22Rv1 (cell line): ENCODE data around the gene SUGCT.

Experiments used
- ZFX ChIP-seq: fragments of 450-650 bp; IDR thresholded peaks from 2 replicates; pipeline ENCODE4 v1.6.1; 2017; ENCODE audit warnings: antibody characterized with exemption, borderline replicate concordance
- TF ChIP-seq, protein P1 (sequence below): fragments of 450-650 bp; IDR thresholded peaks from 2 replicates; pipeline ENCODE4 v1.5.1; 2017; ENCODE audit warnings: mild to moderate bottlenecking

- TF ChIP-seq, protein P1, sequence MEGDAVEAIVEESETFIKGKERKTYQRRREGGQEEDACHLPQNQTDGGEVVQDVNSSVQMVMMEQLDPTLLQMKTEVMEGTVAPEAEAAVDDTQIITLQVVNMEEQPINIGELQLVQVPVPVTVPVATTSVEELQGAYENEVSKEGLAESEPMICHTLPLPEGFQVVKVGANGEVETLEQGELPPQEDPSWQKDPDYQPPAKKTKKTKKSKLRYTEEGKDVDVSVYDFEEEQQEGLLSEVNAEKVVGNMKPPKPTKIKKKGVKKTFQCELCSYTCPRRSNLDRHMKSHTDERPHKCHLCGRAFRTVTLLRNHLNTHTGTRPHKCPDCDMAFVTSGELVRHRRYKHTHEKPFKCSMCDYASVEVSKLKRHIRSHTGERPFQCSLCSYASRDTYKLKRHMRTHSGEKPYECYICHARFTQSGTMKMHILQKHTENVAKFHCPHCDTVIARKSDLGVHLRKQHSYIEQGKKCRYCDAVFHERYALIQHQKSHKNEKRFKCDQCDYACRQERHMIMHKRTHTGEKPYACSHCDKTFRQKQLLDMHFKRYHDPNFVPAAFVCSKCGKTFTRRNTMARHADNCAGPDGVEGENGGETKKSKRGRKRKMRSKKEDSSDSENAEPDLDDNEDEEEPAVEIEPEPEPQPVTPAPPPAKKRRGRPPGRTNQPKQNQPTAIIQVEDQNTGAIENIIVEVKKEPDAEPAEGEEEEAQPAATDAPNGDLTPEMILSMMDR = no peak
- TF ChIP-seq ZFX = no peak
Observed at GRCh38 chr7:40798613-40799012, 663.8 kb downstream of the SUGCT start.
